HUDEP-2 (cell line): ENCODE results near the gene DNAJC17.

Experiments
- DNase-seq, 76 experiments: peaks; one replicate each; lab custom pipeline; 2025; ENCODE audit not compliant: unreplicated experiment in 76 of 76; lab: John Stamatoyannopoulos, UW

The DNAJC17 gene

DNA sequence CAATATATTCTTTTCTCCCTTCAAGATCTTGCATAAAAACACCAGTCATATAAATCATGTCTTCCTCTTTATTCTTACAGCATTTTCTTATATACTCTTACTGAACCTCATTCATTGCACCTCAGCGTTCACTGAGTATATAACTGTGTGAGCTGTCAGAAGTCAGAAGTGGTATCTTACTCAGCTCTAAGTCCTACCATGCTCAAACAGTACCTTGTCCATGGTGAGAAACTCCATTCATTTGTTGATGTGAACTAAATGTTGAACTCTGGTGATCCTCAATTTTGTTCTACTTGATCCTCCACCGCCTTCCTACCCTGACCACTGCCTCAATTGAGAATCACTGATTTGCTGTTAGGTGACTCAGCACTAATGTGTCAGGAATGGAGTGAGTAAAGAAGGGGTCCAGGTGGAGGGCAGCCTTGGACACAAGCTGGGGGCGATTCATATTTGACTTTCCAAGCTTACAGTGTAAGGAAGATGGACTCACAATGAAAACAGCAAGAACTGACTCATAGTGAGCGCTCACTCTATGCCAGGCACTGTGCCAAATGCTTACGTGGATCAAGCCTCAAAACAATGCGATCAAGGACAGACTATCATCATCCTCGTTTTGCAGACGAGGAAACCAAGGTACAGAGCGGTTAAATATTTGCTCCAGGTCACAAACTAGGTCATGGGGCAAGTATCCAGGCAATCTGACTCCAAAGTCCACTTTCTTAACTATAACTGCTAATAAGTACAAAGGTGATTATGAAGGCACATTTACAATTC lies 13.9 kb downstream of the DNAJC17 start:
- peak in 62 of 76 experiments; percentile 11 to 69 (median 39) for DNase-seq

DNA sequence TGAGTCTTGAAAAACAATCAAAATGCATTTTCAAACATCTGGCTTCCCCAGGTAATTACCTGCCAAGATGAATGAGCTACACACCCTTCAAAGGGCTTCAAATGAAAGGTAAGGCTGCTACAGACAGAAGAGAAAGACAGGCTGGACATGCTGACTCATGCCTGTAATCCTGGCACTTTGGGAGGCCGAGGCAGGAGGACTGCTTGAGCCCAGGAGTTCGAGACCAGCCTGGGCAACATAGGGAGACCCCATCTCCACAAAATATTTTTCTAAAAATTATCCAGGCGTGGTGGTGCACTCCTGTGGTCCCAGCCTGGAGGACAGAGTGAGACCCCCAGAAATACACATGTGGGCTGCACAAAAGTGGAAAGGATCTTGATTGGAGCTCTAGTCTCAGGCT lies 14.9 kb downstream of the DNAJC17 start:
- no peak for DNase-seq

DNA sequence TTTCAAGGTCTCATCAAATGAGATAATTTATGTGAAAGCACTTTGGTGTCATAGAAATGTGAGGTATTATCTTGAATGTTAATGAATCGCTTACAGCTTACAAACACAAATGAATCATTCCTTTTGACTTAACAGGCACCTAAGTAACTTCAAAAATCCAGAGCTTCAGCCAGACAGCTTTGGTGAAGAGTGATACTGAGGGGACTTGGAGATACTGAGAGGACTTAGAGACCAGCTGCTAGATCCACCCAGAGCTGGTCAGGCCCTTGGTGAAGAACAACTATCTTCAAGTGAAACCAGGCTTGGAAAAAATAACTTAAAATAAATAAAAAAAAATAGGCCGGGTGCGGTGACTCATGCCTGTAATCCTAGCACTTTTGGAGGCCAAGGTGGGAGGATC lies 16.6 kb downstream of the DNAJC17 start:
- no peak for DNase-seq

DNA sequence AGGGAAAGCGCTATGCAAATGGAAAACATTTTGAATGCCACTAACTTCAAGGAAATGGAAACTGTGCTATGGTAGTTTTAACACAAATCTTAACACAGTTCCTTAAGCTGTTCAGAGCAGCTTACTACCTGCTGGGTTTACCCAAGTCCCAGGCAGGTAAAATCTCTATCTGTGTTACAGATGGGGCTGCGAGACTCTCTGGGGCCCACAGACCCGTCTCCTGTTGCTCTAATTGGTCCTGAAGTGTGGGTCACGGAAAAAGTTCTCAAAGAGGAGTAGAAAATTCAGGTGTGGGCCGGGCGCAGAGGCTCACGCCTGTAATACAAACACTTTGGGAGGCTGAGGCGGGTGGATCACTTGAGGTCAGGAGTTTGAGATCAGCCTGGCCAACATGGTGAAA lies 17.3 kb downstream of the DNAJC17 start:
- no peak for DNase-seq

DNA sequence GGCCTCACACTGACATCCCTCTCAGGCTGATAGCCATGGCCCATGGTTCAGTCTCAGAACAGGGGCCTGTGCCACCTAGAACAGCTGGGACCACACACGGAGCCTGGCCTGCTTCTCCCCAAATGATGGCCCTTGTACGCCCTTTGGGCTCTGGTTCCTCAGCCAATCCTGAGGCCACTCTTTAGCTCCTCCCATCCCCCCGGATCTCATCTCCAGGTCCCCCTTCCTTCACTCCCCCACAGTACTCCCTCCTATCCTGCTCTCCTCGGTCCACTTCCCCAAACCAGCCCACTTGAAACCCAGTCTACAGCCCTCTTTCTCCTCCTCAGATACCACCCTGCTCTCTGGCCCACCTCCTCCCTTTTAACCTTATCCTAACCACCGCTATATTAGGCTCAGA lies 18.2 kb downstream of the DNAJC17 start:
- DNase-seq, result no peak

DNA sequence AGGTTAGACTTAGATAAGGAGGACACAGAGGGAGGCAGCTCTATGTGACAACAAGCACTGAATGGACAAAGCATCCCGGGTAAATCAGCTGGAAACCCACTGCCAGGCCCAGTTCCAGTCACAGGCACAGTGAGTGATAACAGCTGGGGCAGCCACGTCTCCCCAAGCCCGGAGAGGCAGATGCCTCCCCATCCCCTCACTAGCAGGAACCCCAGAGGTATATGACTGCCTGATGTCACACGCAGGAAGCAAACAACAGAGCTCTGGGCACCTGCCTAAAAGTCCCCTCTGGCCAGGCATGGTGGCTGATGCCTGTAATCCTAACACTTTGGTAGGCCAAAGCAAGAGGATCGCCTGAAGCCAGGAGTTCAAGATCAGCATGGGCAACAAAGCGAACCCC lies 19.3 kb downstream of the DNAJC17 start:
- DNase-seq, result peak in 3 of 76 experiments; percentile 4 to 21 (median 12)

DNA sequence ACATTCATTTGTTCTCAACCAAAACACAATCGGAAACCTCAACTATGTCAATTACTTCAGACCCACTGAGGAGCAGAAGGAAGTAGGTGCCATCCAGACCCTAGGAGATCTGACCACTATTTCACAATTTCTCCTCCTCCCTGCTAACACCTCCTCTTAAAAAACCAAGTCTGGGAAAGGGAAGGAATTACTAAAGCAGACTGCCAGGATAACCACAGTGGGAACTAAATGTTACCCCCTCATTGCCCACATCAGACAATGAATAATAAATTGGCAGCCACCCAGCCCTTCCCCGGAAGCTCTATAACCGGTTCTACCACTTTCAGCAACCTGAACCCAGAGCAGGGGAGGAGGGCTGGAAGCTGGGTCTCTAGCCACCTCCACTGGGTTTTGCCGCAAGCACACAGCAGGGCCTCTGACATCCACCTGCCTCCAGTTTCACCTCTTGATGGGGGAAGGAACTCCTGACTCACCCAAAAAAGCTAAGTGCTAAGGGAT lies 19.9 kb downstream of the DNAJC17 start:
- DNase-seq, result peak in 4 of 76 experiments; percentile 6 to 21 (median 14)

DNA sequence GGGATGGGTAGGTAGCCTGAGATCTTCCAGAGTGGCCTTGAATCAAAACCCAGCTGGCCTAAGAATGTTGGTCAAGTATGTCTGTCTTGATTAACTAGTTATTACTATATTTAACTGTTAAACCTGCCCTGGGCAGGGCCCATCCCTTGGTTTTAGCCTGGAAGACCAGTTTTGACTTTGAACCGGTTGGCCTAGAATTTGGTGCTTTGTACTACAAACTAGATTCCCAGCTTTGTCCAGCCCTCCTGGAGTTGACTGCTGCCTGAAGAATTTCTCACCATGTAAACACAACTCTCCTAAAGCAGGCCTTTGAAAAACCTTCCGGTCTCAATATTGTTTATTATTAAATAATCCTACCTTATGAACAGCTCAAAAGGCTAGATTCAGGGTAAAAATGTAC lies 21.5 kb downstream of the DNAJC17 start:
- DNase-seq, result no peak

DNA sequence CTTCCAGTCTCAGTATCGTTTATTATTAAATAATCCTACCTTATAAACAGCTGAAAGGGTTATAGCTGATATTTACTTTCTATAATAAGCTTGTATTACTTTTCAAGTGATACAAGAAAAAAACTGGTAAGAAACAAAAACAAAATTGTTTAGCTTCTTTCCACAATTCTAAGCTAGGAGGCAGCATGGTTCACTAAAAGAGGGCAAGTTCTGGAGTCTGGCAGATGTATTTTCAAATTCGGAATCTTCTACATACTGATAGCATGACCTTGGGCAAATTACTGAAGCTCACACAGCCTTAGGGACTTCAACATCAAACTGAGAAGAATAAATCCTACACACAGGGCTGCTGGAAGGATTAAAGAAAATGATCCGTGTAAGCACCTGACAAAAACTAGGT lies 22.1 kb downstream of the DNAJC17 start:
- no peak for DNase-seq

DNA sequence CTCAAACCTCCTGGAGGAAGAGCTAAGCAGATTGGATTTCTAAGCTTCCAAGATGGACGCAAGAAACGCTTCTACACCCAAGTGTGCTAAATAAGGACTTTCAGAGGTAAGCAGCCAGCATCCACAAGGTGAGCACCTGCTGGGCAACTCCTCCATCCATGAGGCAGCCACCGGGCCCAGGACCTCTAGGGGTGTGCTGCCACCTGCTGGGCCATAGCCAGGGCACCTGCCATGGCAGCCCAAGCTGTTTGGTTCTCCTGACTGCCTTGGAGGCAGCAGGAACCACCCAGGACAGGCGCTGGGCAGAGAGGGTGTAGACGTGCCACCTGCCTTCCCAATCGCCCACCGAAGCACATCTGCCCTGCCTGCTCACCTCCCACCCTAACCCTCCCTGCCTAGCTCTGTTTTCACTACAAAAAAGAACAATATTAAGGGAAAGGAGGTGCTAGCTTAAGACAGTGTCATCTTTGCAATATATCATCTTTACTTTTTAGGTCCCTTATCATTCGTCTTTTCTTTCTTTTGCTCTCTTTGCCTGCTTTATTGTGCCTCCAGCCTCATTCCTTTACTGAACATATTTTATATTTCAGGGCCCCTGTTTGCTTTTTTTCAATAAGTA lies 24.6 kb downstream of the DNAJC17 start:
- DNase-seq, result peak in 67 of 76 experiments; percentile 10 to 76 (median 56)

DNA sequence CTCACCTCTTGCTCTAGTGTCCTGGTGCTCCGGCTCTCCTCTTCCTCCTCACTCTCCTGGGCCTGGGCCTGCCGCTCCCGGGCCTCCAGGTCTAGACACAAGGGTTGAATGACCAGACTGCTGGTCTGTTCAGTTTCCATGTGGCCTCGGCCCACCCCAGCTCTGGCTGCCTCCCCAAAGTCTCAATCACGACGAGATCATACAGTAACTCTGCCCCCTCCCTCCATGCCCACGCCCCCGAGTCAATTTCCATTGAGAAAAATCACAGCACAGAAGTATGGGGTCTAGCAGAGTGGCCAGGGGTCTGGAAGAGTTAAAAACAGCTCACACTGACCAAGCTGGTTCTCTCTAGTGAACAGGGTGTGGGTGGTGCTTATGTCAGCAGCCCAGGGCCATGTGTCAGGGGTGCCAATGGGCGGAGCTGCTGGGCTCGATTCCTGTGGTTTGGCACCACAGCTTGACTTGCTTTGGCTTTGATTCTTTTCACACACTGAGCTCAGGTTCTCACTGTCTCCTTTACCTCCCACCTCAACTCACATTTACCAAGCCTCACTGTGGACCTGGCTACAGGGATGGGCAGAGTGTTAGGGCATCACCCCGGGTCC lies 30.6 kb downstream of the DNAJC17 start:
- peak in 68 of 76 experiments; percentile 13 to 78 (median 49) for DNase-seq

DNA sequence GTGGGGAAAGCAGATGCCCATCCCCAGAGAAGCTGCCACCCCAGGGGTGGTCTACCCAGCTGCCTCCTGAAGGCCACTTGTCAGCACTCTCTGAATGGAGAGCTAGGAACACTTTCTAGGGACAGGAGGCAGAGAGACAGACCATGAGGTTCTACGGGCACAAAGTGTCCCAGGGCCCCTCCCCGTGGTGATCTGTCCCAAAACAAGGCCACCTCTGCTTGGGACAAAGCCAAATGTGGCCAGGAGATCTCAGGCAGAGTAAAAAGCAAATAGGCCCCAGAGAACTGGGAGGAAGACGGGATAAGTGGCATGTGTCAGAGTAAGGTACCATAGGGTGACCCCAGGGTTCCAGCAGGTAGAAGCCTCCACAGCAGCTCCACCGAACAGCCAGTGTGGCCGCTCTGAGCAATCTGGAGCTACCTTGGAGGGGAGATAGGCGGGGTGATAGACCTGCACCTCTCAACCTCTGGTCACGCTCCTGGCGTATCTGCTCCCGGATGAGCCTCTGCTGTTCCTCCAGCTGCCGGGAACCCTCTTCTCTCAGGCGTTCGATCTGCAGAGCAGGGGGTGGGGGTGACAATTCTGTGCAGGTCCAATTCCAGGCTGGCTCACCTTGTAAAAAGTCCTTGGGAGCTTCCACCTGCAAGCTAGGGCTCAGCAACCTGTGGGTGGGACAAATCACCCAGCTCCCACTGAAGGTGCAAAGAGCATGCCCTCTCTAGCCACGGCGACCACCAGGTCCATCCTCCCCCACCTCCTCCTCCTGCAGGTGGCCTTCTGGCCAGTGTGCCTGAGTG lies 31.3 kb downstream of the DNAJC17 start:
- DNase-seq, result peak in 1 of 76 experiments; percentile 15

DNA sequence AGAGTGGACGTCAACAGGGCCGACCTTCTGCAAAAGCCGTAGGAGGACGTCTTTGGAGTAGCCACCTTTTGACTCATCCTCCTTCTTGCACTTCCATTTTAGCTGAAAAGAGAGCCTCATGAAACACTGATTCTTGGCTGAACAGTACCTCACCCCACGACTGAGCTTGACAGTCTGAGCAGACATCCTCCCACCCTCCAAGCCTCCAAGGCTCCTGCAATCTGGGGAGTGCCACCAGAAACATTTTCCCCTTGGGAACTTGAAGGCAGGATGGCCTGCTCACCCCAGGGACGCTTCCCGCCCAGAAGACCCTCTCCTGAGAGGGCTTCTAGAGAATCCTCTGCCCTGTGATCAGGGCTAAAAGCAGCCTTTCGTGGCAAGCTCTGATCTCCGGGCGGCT lies 32.3 kb downstream of the DNAJC17 start:
- DNase-seq, result peak in 1 of 76 experiments; percentile 9

DNA sequence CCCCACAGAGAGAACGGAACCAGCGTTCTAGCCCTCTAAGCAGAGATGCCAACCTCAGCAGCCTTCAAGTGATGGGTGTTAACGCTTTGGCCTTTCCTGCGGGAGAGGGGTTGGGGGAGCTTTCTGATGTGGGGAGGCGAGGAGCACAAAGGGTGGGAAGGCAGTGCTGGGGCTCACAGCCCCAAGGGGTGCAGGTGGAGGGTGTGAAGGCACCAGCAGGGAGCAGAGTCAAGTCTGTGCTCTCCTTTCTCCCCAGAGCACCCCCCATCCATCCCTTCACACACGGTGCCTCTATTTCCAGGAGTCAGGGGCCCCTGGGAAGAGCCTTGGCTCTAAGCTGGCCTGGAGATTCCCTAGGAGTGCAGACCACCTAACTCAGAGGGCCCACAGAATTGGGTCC lies 33.4 kb downstream of the DNAJC17 start:
- no peak for DNase-seq

DNA sequence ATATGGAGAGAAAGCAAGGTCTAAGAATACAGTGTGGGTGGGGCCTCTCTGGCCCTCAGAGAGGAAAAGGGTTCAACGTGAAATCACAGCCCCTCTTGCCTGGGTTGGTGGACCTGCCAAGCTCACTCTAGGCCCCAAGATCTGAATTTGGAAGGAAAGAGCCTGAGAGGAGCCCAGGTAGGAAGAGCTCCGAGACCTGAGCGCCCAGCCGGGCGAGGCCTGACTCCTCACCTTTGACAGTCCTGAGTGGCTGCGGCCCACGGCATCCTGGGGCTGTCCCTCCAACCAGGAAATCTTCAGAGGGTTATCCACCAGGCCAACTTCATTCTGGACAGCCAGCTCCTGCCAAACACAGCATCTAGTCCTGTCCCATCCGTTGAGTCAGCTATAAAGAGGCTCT lies 33.8 kb downstream of the DNAJC17 start:
- no peak for DNase-seq

DNA sequence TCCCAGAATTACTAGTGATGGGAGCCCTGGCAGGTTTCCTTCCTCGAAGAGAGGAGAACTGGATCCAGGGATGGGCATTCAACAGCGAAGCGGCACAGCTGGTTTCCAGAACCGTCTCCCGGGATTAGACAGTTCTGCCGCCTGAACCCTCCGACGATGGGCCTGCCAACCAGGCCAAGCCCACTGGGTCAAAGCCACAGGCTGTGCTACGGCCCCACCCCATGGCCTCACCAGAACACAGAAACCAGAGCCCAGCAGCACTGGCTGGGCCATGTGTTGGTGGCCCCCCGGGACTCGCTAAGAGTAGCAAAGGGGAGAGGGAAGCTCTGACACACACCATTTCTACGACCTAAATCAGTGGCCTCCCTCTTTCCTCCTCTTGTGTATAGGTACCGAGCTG lies 35.3 kb downstream of the DNAJC17 start:
- no peak for DNase-seq

DNA sequence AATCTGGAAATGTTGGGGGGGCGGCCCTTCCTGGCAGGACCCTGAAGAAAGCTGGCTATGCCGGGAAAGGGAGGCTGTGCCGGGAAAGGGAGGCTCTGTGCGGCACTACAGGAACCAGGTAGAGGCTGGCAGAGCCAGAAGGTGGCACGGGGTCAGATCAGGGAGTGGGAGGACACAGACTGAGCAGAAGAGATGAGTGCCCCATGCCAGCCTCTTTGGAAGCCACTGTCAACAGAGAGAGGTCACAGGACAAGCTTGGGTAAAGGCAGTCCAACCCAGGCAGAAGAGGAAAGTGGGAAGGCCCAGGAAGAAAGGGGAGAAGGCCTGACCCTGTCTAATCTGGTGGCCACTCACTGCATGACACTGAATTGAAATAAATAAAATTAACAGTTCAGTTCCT lies 36.0 kb downstream of the DNAJC17 start:
- no peak for DNase-seq

DNA sequence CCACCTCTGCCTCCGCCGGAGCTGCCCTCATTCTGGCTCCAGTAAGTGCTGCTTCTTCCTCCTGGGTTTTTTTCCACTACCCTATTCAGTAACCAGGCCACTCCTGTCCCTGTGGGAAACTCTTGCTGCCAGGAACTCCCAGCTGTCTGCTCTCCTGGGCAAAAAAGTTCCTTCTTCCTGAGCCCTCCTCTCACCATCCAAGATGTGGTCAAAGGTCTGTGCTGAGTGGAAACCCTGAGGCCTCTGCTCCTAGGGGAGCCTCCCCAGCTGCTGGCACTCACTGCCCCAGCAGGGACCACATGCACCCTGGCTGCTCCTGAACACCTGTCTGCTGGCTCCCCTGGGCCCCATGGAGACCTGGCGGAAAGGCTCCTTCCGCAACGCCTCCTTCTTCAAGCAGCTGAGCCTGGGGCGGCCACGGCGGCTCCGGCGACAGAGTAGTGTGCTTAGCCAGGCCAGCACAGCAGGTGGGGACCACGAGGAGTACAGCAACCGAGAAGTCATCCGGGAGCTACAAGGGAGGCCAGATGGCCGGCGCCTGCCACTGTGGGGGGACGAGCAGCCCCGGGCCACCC lies 37.0 kb downstream of the DNAJC17 start:
- no peak for DNase-seq

DNA sequence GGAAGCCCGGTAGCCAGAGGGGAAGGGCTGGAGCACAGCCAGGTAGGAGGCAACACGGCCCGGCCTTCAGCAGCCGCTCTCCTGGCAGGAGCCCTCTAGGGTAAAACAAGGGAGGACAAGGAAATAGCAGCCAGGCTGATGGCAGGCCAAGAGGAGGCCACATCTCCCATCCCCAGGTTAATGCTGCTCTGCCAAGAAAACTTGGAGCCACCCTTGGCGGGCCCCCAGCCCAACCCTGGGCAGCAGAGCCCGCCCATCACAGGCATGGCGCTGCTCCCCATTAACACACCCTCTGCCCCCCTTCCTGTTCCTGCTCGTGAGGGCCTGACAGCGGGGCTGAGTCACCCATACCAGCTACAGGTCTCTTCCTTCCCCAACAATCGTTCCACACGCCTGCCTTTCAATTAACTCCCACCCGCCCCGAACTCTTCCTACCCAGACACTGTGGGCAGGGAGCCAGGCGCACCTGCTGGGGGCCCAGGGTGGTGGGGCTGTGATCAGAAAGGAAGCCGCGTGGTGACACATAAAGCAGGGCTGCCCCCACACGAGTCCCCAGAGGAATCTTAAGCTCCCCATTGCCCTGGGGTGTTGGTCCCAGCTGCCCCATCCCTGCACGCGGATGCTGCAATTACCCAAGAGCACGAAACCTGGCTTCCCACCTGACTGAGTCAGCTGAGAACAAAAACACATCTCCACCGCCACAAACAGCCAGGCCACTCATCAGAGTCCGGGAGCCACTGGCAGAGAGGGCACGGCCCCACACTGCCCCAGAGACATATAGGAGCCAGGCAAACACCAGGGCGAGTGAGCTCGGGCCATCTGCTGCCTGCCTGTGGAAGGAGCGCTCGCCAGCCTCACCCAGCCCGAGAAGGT lies 37.8 kb downstream of the DNAJC17 start, which contains the start of gene C15orf62:
C15orf62 (plus strand) TSS at position 707 of the 873 bp plus-strand sequence. CDS start 516 bp downstream, outside the sequence.
- DNase-seq, result peak in 52 of 76 experiments; percentile 18 to 67 (median 45)
